ENCODE data around the gene MRPL37. TPM values are rescaled to one million over a fixed set of nuclear protein-coding genes. Genes with fewer than 3 reads are reported as not detected.

Gene MRPL37
- total and polyA plus RNA-seq, 2 of the 8 experiments (the other 6 are each of a cell fraction or from before 2014, with no cell fraction given): 45.5 to 126 TPM

- Histone ChIP-seq H2AK5ac (ENCODE audit: low read depth, low read length) (no peak overlapping the region), H3K9ac (replicated peaks in 1 of 4; ENCODE audit: extremely low read depth in 1 of 4, low read depth in 3 of 4, low read length in 3 of 4) (0 out of 7 replicates have a peak overlapping the region, but pooled peaks of 1 of the 4 experiments have one; percentile 5), H2BK12ac (ENCODE audit: low read depth, low read length) (0 out of 2 replicates have a peak overlapping the region, but pooled peaks have one; percentile 68), H3K27ac (ENCODE audit: low read depth, low read length) (no peak overlapping the region), H3K4me1 (replicated peaks in 1 of 4; ENCODE audit: control insufficient read depth in 3 of 4, insufficient read depth in 4 of 4, low read length in 3 of 4) (peaks cover 0 to 4% (median 2%) of the 10 kb centered on the region in 4 experiments; a peak in 3 of 7 replicates), H3K36me3 (ENCODE audit: control insufficient read depth in 2 of 4, insufficient read depth in 4 of 4, low read length in 3 of 4) (peaks cover 12 to 31% (median 18%) of the 10 kb centered on the region in 4 experiments), H2BK15ac (ENCODE audit: low read length) (no peak overlapping the region), H3K27me3 (replicated peaks in 1 of 4; ENCODE audit: control insufficient read depth in 3 of 4, extremely low read depth in 1 of 4, insufficient read depth in 3 of 4, low read length in 3 of 4) (no peaks in the 10 kb centered on the region), H3K56ac (replicated peaks; ENCODE audit: insufficient read length, low read depth, low read length) (no peak overlapping the region), H4K5ac (ENCODE audit: insufficient read length, low read depth, low read length) (no peak overlapping the region), H3K79me2 (ENCODE audit: control insufficient read depth in 1 of 2, insufficient read depth in 2 of 2, low read length in 2 of 2) (no peaks in the 10 kb centered on the region), H2BK20ac (ENCODE audit: low read length) (no peak overlapping the region), H3K9me3 (ENCODE audit: insufficient read depth in 2 of 2, low read depth in 1 of 2, low read length in 1 of 2) (no peaks in the 10 kb centered on the region), H3K23ac (ENCODE audit: insufficient read length) (no peak overlapping the region), H2AFZ (ENCODE audit: low read length) (no peak overlapping the region), H3K4ac (replicated peaks; ENCODE audit: insufficient read length, low read depth, low read length) (peak overlapping the region; percentile 34), H3K4me3 (ENCODE audit: extremely low read depth in 1 of 4, insufficient read depth in 2 of 4, low read depth in 3 of 4, low read length in 4 of 4) (no peak overlapping the region), H3K79me1 (ENCODE audit: low read depth, low read length) (peaks cover 3% of the 10 kb centered on the region; the same call in 1 of the 2 replicates), H3K18ac (ENCODE audit: extremely low read depth, low read length) (no peak overlapping the region), H4K20me1 (replicated peaks in 1 of 2; ENCODE audit: control insufficient read depth in 1 of 2, insufficient read depth in 2 of 2, low read length in 2 of 2) (peaks cover 7 to 12% of the 10 kb centered on the region in 2 experiments), H2BK5ac (ENCODE audit: low read depth, low read length) (no peak overlapping the region), H3K23me2 (ENCODE audit: low read depth, low read length) (no peaks in the 10 kb centered on the region), H2BK120ac (replicated peaks; ENCODE audit: low read depth, low read length) (no peak overlapping the region), H3K4me2 (ENCODE audit: insufficient read depth in 1 of 2, low read depth in 2 of 2, low read length in 2 of 2) (no peak overlapping the region), H3K14ac (ENCODE audit: insufficient read length) (no peak overlapping the region), H4K91ac (replicated peaks; ENCODE audit: insufficient read length, low read length) (no peak overlapping the region), H4K8ac (ENCODE audit: extremely low read depth, insufficient read depth, low read length) (no peak overlapping the region)
- FAIRE-seq: no peak
- ChIA-PET CTCF (ENCODE audit: partially characterized antibody) (interaction anchor here (0.6 to 3.7 kb wide), 7 partner anchors 7 to 450 kb away, joined by 3 to 19 read pairs (median 4); no protein-coding TSS in a partner anchor), POLR2A (ENCODE audit: partially characterized antibody) (interaction anchor here (0.9 to 7.1 kb wide), 6 partner anchors 8 to 268 kb away, joined by 3 to 50 read pairs (median 5); partner anchors contain the start of genes CYB5RL and MRPL37)
- peak; percentile 61; the same call in 1 of the 2 replicates for TF ChIP-seq POLR2AphosphoS5 (IDR thresholded peaks at IDR 0.05; ENCODE audit: low read depth, low read length)
- no peak for TF ChIP-seq EGR1 (IDR thresholded peaks at IDR 0.05; ENCODE audit: borderline replicate concordance, low read depth, low read length)
- no peak for TF ChIP-seq CBX5 (IDR thresholded peaks at IDR 0.05; ENCODE audit: low read depth, low read length)
- WGBS, 2 experiments (ENCODE audit: extremely low coverage in 1 of 2, insufficient coverage in 1 of 2, insufficient read length in 1 of 2, insufficient replicate concordance in 2 of 2, low coverage in 1 of 2, low lambda C conversion rate in 2 of 2, missing lambda C conversion rate in 1 of 2): 93% methylated on average over 12 of the region's 12 CpGs; no CpG with 5 or more reads in 1 of the 2 experiments
- DNase-seq (ENCODE audit: low read depth in 1 of 2, low spot score in 2 of 2): no peak
Observed at GRCh38 chr1:54221113-54221834, 21.3 kb downstream of the MRPL37 start.

All from H1 (cell line).